ENCODE data around the gene NID1.

DNA sequence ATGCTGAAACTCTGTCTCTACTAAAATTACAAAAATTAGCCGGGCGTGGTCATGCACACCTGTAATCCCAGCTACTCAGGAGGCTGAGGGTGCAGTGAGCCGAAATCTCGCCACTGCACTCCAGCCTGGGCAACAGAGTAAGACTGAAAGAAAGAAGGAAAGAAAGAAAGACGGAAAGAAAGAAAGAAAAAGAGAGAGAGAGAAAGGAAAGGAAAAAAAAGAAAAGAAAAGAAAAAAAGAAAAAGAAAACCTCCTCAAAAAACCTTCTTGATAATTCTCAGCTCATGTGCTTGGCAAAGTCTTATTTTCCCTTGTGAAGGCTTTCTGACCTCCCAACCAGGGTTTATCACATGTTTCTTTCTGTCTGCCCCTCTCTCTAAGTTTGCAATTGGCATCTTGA is 7.3 kb downstream of the NID1 start:
- no peak for TF ChIP-seq EP300 (IDR thresholded peaks at IDR 0.05)
- no peak for TF ChIP-seq POLR2AphosphoS5 (IDR thresholded peaks at IDR 0.05)

All from gastroesophageal sphincter (tissue), 2 donors.